GM19025 (cell line): ENCODE measurements around the gene ARL5B.

ENCODE experiments used
- ATAC-seq: cut with Tn5 transposase; IDR thresholded peaks from one replicate; pipeline ENCODE4 v1.9.1; 2021; ENCODE audit warnings: mild to moderate bottlenecking, low read depth, moderate library complexity; ENCODE audit not compliant: unreplicated experiment

The ARL5B gene

DNA sequence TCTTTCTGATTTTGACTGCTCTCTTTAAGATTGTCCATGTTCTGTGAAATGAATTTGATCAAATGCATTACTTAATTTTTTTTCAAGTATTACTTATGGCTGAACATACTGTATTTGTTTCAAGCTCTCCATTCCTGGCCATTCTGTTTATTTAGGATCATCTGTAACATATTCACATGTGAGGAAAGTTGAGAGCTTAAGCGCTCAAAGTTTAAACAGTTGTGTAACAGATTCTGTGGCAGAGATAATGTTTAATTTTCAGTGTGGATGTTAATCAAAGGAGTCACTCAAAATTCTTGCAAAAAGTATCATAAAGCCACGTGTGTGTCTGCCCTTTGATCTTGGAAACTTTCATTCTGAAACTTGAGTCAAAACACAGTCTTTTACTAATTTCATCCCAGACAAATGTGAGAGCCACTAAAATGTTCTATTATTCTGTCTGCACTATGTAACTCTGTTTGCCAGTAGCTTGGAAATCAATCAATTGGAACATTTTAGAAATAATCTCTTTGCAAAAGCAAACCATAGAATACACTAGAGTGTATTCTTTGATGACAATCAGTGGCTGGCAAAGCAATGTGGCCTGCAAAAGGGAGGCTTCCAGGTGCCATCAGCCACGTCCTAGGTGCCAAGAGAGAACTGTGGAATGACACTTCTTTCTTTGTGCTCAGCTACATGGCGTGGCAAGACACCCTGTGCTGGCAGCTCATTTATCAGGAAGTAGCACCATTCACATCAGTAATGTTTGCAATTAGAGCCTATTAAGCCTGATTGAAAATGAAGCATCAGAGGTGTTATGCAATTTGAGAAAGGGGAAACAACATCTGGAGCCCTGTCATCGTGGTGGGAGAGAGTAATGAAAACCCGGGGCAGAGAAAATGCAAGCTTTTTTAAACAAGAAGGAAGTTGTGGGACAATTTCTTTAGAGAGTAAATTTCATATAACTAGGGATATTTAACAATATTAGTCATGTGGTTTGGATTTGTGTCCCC is 40.9 kb downstream of the ARL5B start:
- no peak for ATAC-seq

DNA sequence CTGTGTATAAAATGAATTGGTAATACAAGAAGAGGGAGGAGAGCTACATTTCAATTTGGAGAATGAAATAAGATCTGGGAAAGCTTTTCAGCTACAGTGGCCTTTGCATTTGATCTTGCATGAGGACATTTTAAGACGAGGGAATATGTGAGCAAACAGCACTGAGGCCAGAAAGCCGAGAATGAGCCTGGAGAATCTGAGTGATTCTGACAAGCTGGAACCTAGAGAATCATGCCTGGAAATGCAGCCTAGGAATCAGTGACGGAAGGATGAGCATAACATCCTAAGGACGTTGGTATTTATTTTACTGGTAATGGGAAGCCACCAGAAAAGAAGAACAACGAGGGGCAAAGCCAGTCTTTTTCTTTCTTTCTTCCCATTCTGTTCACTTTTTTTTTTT is 44.3 kb downstream of the ARL5B start:
- no peak for ATAC-seq

DNA sequence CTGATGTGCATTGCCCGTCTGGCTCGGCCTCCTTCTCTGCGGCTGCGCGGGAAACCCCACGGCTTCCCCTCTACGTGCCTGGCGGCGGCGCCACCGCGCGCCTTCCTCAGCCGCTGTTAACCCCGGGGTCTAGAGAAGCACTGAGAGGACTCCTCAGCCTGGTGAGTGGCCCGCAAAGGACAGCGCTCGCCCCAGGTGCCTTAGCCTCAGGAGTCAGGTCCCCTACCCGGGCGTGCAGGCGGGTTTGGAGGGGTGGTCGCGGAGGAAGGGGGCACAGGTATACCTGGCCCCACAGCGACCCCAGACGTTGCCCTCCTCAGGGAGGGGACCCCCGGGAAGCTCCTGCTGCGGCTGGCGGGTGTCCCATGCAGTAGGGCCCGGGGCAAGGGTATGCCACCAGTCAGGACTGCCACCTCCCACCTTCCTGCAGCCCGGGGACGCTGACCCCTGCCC is 51.0 kb downstream of the ARL5B start:
- no peak for ATAC-seq

DNA sequence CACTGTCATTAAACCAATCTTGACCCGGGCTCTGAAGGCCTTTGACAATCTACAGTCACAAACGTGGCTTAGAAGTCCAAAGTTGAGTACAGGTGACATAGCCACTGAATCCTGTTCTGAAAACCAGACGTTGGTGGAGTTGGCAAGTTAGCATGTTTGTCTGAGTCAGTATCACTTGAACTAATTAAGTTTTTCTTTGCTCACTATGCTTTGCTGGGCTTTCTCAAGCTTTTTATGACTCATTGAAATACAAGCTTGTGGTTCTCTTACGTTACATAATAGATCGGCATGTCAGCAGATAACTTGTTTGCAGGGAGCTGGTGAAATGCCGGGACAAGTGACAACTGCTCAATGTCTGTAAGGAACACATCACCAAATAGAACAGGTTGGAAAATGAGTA is 53.8 kb downstream of the ARL5B start:
- ATAC-seq: no peak

- no peak for ATAC-seq
Observed at GRCh38 chr10:18718991-18719390, 59.8 kb downstream of the ARL5B start.

DNA sequence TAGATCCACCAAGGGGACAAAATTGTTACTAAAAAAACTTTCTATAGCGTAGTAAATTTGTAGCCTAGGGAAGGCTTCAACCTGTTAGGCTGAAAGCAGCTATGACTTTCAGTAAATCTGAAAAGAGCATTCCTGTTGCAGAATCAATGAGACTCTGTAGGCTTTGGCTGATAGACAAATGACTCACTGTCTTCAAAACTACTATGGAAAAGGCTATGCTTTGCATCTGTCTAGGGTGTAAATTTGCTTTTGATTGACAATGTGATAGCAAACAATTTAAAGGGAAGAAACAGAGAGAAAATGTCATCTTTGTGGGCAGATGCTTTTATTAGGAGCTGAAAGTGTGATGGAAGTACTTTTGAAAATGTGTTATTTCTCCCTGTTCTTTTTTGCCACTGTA is 60.6 kb downstream of the ARL5B start:
- ATAC-seq: no peak

DNA sequence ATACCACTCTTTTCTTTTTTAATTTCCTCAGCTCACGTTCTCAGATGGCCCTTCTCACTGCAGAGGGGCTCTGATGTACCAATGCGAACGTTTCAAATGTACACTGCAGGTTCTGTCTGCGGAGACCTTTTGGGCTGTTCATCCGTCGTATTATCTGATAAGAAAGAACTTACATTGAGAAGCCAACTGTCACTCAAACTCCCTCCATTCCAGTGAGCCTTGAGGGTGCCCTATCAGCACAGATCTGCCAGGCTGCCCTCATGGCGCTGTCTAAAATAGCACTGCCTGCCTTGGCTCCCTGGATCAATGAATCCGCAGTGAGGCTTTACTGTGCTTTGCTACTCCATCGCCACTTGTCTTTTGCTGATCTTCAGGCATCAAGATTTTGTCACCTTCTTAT is 61.8 kb downstream of the ARL5B start:
- ATAC-seq: no peak

DNA sequence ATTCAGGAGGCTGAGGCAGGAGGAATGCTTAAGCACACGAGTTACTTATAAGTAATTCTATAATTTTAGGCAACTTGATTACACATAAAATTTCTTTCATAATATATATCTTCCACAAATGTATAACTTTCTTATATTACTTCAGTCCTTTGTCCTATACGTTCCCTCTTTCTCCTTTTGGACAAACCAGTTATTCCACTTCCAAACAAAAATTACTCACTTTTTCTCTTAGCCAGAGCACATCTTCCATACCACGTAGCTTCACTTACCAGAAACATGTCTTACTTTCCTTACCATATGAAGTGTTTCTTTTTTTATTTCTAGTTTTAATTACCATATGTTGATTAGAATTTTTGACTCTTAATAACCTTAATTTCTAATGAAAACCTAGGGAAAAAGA is 64.6 kb downstream of the ARL5B start:
- ATAC-seq: no peak
